Dedifferentiated amniotic fluid mesenchymal stem cell (primary cell): ENCODE results near the gene CHD1L.
"Not testable (repeated sequence)": the region's sequence is repeated elsewhere in the genome, so short reads cannot be mapped to it uniquely, and the experiment has no call there.

Source experiments
- DNase-seq: peaks from one replicate; pipeline ENCODE4 v3.0.0-alpha.2; 2016; ENCODE audit errors: extremely low spot score

The CHD1L gene

DNA sequence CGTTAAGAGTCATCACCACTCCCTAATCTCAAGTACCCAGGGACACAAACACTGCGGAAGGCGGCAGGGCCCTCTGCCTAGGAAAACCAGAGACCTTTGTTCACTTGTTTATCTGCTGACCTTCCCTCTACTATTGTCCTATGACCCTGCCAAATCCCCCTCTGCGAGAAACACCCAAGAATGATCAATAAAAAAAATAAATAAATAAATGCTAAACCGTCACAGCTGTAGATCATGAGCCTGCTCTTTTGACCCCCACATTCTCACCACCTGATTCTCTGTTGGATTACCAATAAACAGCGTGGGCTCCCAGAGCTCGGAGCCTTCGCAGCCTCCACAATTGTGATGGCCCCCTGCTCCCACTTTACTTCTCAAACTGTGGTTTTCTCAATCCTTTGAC lies 8.6 kb upstream of the CHD1L start:
- not testable (repeated sequence) for DNase-seq

GRCh38 chr1:147235822-147236221 lies 6.7 kb upstream of the CHD1L start:
- no peak for DNase-seq

DNA sequence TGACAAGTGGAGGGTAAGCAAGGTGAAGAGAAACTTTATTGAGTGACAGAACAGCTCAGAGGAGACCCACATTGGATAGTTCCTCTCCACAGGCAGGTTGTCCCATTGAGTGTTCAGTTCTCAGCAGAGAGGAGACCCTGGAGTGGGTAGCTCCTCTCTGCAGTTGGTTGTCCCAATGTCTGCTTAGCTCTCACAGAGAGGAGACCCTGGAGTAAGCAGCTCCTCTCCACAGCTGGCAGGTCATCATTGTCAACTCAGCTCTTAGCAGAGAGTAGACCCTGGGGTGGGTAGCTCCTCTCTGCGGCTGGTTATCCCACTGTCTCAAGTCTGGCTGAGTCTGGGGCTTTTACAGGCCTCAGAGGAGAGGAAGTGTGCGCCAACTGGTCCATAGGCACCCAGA lies 6.0 kb upstream of the CHD1L start:
- no peak for DNase-seq

- DNase-seq: no peak
These were observed 5.3 kb upstream of the CHD1L start for GRCh38 chr1:147236959-147237791.

DNA sequence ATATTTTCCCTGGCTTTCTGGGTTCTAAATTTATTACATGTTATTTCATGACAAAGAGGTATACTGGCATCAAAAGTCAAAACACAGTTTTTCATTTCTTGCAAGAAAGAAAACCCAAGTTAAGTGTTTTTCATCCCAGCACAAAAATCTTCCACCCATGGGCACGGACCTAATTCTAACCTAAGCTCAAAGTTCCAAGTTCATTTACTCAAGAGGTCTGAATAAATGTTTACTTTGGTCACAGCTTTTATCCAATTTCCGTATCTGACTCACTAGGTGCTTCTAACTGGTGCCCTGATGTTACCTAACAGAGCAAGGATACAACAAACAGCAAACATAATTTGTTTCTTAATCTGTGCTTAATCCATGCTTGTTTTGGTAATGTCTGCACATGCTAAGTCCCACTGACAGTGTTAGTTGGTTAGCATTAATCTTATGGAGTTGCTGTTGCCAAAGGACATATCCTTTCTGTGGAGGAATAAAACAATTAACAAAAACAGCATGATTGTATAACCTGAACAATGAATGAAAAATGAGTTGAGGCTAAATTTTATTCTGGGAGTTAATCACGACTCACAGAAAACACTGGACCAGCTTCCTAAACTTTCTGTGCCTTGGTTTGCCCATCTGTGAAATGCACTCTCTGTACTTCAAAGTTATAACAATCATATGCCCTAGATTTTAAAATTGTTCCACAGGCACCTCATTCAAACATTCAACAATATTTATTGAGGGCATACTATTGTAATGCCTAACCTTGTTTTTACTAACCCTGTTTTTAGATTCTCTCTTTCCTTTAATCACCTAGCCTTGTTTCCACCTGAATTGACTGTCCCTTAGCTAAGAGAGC lies 4.2 kb upstream of the CHD1L start:
- no peak for DNase-seq

DNA sequence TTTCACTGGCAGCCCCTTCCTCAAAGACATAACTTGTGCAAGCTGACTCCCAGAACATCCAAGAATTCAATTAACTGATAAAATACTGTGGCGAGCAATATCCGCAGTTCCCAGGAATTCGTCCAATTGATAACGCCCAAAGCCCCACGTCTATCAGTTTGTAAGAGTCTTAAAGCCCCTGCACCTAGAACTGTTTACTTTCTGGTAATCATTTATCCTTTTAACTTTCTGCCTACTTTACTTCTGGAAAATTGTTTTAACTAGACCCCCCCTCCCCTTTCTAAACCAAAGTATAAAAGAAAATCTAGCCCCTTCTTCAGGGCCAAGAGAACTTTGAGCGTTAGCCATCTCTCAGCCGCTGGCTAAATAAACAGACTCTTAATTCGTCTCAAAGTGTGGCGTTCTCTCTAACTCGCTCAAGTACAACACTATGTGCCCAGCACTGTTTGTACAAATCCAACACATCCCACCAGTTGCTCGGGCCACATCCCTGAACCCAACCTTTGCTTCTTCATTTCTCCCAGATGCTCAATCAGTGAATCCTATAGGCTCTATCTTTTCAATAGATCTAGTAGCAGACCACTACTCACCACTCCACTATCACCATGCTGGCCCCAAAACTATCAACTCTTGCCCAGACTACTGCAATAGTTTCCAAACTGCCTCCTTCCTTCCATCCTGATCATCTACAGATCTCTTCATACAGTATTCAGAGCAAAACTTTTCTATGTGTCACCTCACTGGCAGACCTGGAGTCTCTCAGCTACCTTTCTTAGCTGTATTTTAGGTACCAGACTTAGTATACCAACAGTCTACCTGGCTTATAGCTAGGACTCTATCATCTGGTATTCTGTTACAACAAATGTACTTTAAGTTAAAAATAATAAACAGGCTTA lies 3.3 kb upstream of the CHD1L start:
- no peak for DNase-seq

DNA sequence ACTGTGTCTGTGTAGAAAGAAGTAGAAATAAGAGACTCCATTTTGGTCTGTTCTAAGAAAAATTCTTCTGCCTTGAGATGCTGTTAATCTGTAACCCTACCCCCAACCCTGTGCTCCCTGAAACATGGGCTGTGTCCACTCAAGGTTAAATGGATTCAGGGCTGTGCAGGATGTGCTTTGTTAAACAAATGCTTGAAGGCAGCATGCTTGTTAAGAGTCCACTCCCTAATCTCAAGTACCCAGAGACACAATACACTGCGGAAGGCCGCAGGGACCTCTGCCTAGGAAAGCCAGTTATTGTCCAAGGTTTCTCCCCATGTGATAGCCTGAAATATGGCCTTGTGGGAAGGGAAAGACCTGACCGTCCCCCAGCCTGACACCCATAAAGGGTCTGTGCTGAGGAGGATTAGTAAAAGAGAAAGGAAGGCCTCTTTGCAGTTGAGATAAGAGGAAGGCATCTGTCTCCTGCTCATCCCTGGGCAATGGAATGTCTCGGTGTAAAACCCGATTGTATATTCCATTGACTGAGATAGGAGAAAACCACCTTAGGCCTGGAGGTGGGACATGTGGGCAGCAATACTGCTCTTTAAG lies 2.3 kb upstream of the CHD1L start:
- not testable (repeated sequence) for DNase-seq

DNA sequence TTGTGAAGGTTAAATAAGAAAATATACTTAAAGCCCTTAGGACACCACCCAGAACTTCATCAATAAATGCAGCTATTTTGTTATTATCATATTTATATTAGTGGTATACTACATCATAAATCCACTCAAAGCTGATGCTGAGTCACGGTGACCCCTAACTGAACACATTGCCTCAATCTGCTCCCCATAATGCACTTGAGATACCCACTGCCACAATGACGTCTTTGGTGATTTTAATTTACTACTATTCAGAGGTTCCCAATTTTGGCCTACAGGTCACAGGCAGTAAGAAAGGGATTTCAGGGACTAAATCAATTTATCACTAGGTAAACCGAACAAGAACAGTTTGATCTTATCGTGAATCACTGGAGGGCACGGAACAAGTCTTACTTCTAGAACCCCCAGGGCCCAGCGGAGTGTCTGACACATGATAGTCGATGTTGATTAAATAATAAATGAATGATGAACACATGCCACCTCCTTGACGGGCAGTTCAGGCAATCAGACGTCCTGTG lies 493 bp upstream of the CHD1L start:
- no peak for DNase-seq

- no peak for DNase-seq
These were observed 773 bp downstream of the CHD1L start for GRCh38 chr1:147243228-147243685.

- no peak for DNase-seq
These were observed 1.4 kb downstream of the CHD1L start for GRCh38 chr1:147243841-147244240.

GRCh38 chr1:147245129-147245528 lies 2.6 kb downstream of the CHD1L start:
- no peak for DNase-seq

DNA sequence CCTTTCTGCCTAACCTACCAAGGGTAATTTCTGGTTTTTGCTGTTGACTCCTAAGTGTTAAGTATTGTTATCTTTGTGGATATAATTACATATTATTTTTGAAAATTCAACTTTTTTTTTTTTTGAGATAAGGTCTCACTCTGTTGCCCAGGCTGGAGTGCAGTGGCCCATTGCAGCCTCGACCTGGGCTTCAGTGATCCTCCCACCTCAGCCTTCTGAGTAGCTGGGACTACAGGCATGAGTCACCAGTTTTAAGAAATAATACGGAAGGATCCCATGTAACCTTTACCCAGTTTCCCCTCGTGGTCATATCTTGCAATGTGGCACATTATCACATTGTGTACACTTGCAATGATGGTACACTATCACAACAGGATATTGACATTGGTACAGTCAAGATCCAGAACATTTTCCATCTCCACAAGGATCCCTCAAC lies 3.1 kb downstream of the CHD1L start:
- DNase-seq: no peak

GRCh38 chr1:147246044-147246690 lies 3.7 kb downstream of the CHD1L start:
- DNase-seq: no peak

- no peak for DNase-seq
These were observed 4.6 kb downstream of the CHD1L start for GRCh38 chr1:147246910-147247655.

DNA sequence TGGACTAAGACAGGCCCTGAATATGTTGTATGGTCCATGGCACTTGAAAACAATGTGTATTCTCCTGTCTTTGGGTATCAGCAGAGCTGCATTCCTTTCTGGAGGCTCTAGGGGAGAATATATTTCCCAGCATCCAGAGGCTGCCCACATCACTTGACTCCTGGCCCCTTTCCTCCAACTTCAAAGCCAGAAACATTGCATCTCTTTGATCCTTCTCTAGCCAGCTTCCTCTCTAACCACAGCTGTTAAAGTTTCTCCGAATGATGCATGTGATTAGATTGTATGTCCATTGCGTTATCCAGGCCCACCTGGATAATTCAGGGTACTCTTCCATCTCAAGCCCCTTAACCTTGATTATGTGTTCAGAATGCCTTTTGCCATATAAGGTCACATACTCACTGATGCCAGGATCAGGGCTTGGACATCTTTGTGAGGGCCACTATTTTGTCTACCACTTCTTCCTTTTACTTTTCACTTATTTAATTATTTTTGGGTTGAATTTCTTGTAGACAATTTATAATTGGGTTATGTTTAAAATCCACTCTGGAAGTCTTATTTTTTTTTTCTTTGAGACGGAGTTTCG lies 5.3 kb downstream of the CHD1L start:
- no peak for DNase-seq

- no peak for DNase-seq
These were observed 10.1 kb downstream of the CHD1L start for GRCh38 chr1:147252540-147252939.

- DNase-seq: no peak
These were observed 18.5 kb downstream of the CHD1L start for GRCh38 chr1:147260956-147261355.

- no peak for DNase-seq
These were observed 21.8 kb downstream of the CHD1L start for GRCh38 chr1:147264158-147264768.

DNA sequence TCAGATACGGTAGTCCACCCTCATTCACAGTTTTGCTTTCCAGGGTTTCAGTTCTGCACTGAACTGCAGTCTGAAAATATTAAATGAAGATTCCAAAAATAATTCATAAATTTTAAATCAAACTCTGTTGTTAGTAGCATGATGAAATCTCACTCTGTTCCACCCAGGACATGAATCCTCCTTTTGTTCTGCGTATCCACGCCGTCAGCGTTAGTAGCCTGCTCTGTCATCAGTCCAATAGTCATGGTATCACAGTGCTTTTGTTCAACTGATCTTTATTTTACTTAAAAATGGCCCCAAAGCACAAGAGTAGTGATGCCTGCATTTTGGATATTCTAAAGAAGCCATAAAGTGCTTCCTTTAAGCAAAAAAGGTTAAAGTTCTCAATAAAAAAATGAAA lies 23.9 kb downstream of the CHD1L start:
- DNase-seq: no peak
